IMR-90 (cell line): ENCODE measurements around the gene DLGAP4. TPM values are rescaled to one million over a fixed set of nuclear protein-coding genes. Genes with fewer than 3 reads are reported as not detected.

Source experiments
- ATAC-seq: fragments of 200-7000 bp; cut with Tn5 transposase; 2 replicates; pipeline ENCODE4 v1.9.1; 2020; ENCODE audit warnings: low read depth, mild to moderate bottlenecking, moderate library complexity
- BruUV-seq: library from RNA; stranded (reverse); fragments of 400-500 nt; replicated peaks from 2 replicates; lab custom pipeline; 2021; lab: Mats Ljungman, UMichigan
- CTCF ChIA-PET: fragments of 300-600 bp; formaldehyde crosslinking; extraction: SDS; loops from one replicate; lab custom pipeline; 2021; ENCODE audit warnings: antibody characterized with exemption; lab: Yijun Ruan, JAX
- POLR2A ChIA-PET: fragments of 300-600 bp; sonication (Branson Sonifier 250); formaldehyde crosslinking; loops from one replicate; lab custom pipeline; 2022; ENCODE audit warnings: antibody characterized with exemption; ENCODE audit not compliant: unreplicated experiment; lab: Charles Lee
- DNase-seq: peaks from one replicate; pipeline ENCODE4 v3.0.0; 2013
- H2AFZ ChIP-seq: replicated peaks from 2 replicates; pipeline ENCODE3; 2013; ENCODE audit warnings: low read length, mild to moderate bottlenecking; ENCODE audit not compliant: poor library complexity
- H2AK5ac ChIP-seq: 2 replicates; pipeline ENCODE4 v1.6.1; 2013; ENCODE audit warnings: low read depth, low read length, inconsistent platforms
- H2AK9ac ChIP-seq: replicated peaks from 2 replicates; pipeline ENCODE3; 2013; ENCODE audit warnings: mild to moderate bottlenecking, low read depth, low read length, moderate library complexity; ENCODE audit not compliant: poor library complexity
- H2BK120ac ChIP-seq: 2 replicates; pipeline ENCODE4 v1.6.1; 2013; ENCODE audit warnings: low read depth, low read length, inconsistent platforms
- H2BK15ac ChIP-seq: 3 replicates; pipeline ENCODE4 v1.6.1; 2013; ENCODE audit warnings: low read depth, low read length, inconsistent platforms
- H2BK20ac ChIP-seq: 2 replicates; pipeline ENCODE4 v1.6.1; 2013; ENCODE audit warnings: low read depth, mild to moderate bottlenecking, inconsistent platforms, low read length, moderate library complexity
- H2BK5ac ChIP-seq: 2 replicates; pipeline ENCODE4 v1.6.1; 2013; ENCODE audit warnings: mild to moderate bottlenecking, low read depth, low read length, inconsistent platforms; ENCODE audit not compliant: poor library complexity, severe bottlenecking
- H3K14ac ChIP-seq: replicated peaks from 2 replicates; pipeline ENCODE4 v1.6.1; 2013; ENCODE audit warnings: low read depth, low read length, inconsistent platforms
- H3K18ac ChIP-seq: 2 replicates; pipeline ENCODE4 v1.6.1; 2013; ENCODE audit warnings: low read depth, low read length, control low read depth
- H3K23ac ChIP-seq: 2 replicates; pipeline ENCODE4 v1.6.1; 2013; ENCODE audit warnings: low read depth, low read length, inconsistent platforms
- H3K27ac ChIP-seq: 2 replicates; pipeline ENCODE4 v1.5.1; 2013; ENCODE audit warnings: mild to moderate bottlenecking, control low read depth, low read length; ENCODE audit not compliant: insufficient read depth
- H3K27me3 ChIP-seq: 2 replicates; pipeline ENCODE4 v1.6.1; 2013; ENCODE audit warnings: low read length; ENCODE audit not compliant: control insufficient read depth, insufficient read depth
- H3K36me3 ChIP-seq: 2 replicates; pipeline ENCODE4 v1.6.1; 2013; ENCODE audit warnings: low read length, mixed read lengths; ENCODE audit not compliant: control insufficient read depth, insufficient read depth
- H3K4ac ChIP-seq: 2 replicates; pipeline ENCODE4 v1.6.1; 2013; ENCODE audit warnings: low read depth, low read length, inconsistent platforms
- H3K4me1 ChIP-seq: 2 replicates; pipeline ENCODE4 v1.6.1; 2013; ENCODE audit warnings: low read length, mixed read lengths; ENCODE audit not compliant: control insufficient read depth, insufficient read depth
- H3K4me2 ChIP-seq: 2 replicates; pipeline ENCODE4 v1.6.1; 2013; ENCODE audit warnings: low read depth, mild to moderate bottlenecking, control low read depth, low read length, moderate library complexity
- H3K4me3 ChIP-seq: 2 replicates; pipeline ENCODE4 v1.5.1; 2013; ENCODE audit warnings: low read depth, mild to moderate bottlenecking, control low read depth, low read length, moderate library complexity; ENCODE audit not compliant: insufficient read depth
- H3K56ac ChIP-seq: 2 replicates; pipeline ENCODE4 v1.6.1; 2013; ENCODE audit warnings: low read length, inconsistent platforms; ENCODE audit not compliant: insufficient read depth; ENCODE audit errors: extremely low read depth
- H3K79me1 ChIP-seq, 2 experiments: 2 replicates each; pipeline ENCODE4 v1.6.1; 2013; ENCODE audit warnings: low read length in 2 of 2, inconsistent platforms in 1 of 2, low read depth in 1 of 2
- H3K9ac ChIP-seq: 2 replicates; pipeline ENCODE4 v1.6.1; 2013; ENCODE audit warnings: low read depth, low read length, control low read depth
- H3K9me1 ChIP-seq: 2 replicates; pipeline ENCODE4 v1.6.1; 2013; ENCODE audit warnings: low read length, inconsistent platforms; ENCODE audit not compliant: insufficient read depth
- H3K9me3 ChIP-seq: 2 replicates; pipeline ENCODE4 v1.6.1; 2013; ENCODE audit warnings: low read length; ENCODE audit not compliant: control insufficient read depth, insufficient read depth
- H4K20me1 ChIP-seq: 2 replicates; pipeline ENCODE4 v1.6.1; 2013; ENCODE audit warnings: low read length, inconsistent platforms; ENCODE audit not compliant: insufficient read depth
- H4K5ac ChIP-seq: 2 replicates; pipeline ENCODE4 v1.6.1; 2013; ENCODE audit warnings: mild to moderate bottlenecking, low read depth, low read length, control low read depth
- H4K8ac ChIP-seq, 2 experiments: 2 replicates each; pipeline ENCODE4 v1.6.1; 2013; ENCODE audit warnings: low read depth in 2 of 2, low read length in 2 of 2, control low read depth in 1 of 2, inconsistent platforms in 1 of 2
- H4K91ac ChIP-seq: 2 replicates; pipeline ENCODE4 v1.6.1; 2013; ENCODE audit warnings: low read depth, low read length, inconsistent platforms; ENCODE audit not compliant: insufficient read depth
- BHLHE40 ChIP-seq: fragments of 150-350 bp; IDR thresholded peaks from 2 replicates; pipeline ENCODE4 v1.6.1; 2016; ENCODE audit warnings: mild to moderate bottlenecking, low read depth, low read length
- CEBPB ChIP-seq: IDR thresholded peaks from 2 replicates; pipeline ENCODE4 v1.6.1; 2012; ENCODE audit warnings: low read depth, low read length, improper control_type of control experiment
- CHD1 ChIP-seq: IDR thresholded peaks from 2 replicates; pipeline ENCODE4 v1.6.1; 2012; ENCODE audit warnings: low read depth, low read length, improper control_type of control experiment
- FOS ChIP-seq: fragments of 150-350 bp; IDR thresholded peaks from 2 replicates; pipeline ENCODE4 v1.6.1; 2016; ENCODE audit warnings: low read depth, low read length
- MAFK ChIP-seq: IDR thresholded peaks from 2 replicates; pipeline ENCODE4 v1.6.1; 2012; ENCODE audit warnings: low read depth, low read length, improper control_type of control experiment
- MAZ ChIP-seq: IDR thresholded peaks from 2 replicates; pipeline ENCODE4 v1.6.1; 2012; ENCODE audit warnings: low read depth, mild to moderate bottlenecking, low read length, improper control_type of control experiment, moderate library complexity, borderline replicate concordance
- MXI1 ChIP-seq: IDR thresholded peaks from 2 replicates; pipeline ENCODE4 v1.6.1; 2012; ENCODE audit warnings: low read depth, mild to moderate bottlenecking, low read length, moderate library complexity, borderline replicate concordance
- NFE2L2 ChIP-seq: fragments of 150-350 bp; IDR thresholded peaks from 2 replicates; pipeline ENCODE4 v1.6.1; 2016; ENCODE audit warnings: low read depth, mild to moderate bottlenecking, low read length
- POLR2A ChIP-seq: IDR thresholded peaks from 2 replicates; pipeline ENCODE4 v1.6.1; 2012; ENCODE audit warnings: mild to moderate bottlenecking, low read depth, low read length
- RAD21 ChIP-seq: IDR thresholded peaks from 2 replicates; pipeline ENCODE4 v1.6.1; 2012; ENCODE audit warnings: low read length, improper control_type of control experiment
- RCOR1 ChIP-seq: IDR thresholded peaks from 2 replicates; pipeline ENCODE4 v1.6.1; 2012; ENCODE audit warnings: mild to moderate bottlenecking, low read length, improper control_type of control experiment; ENCODE audit not compliant: insufficient replicate concordance
- RFX5 ChIP-seq: IDR thresholded peaks from 2 replicates; pipeline ENCODE4 v1.8.0; 2012; ENCODE audit warnings: low read depth, mild to moderate bottlenecking, low read length, moderate library complexity
- SMC3 ChIP-seq: fragments of 150-350 bp; IDR thresholded peaks from 2 replicates; pipeline ENCODE4 v1.6.1; 2016; ENCODE audit warnings: low read depth, mild to moderate bottlenecking, antibody characterized with exemption, low read length, moderate library complexity
- WGBS, 2 experiments: methylation state at CpG; one replicate each; pipeline versions ENCODE4 v1.1.5 to v1.1.7; 2013; ENCODE audit warnings: missing lambda C conversion rate in 2 of 2; ENCODE audit not compliant: insufficient read length in 1 of 2; ENCODE audit errors: extremely low coverage in 2 of 2; 5-methylcytosine and 5-hydroxymethylcytosine counted together
- dilution Hi-C: fragments of 300-500 bp; cut with HindIII; formaldehyde crosslinking; loops from one replicate; pipeline ENCODE4 v1.14.3; 2018; ENCODE audit warnings: low sequenced_read_pairs; ENCODE audit not compliant: unreplicated experiment
- in situ Hi-C: fragments of 300-500 bp; cut with MboI; formaldehyde crosslinking; loops from 3 replicates; pipeline ENCODE4 v1.14.3; 2019; ENCODE audit warnings: low sequenced_read_pairs, inconsistent platforms, mixed read lengths
- intact Hi-C: fragments of 100-400 bp; cut with micrococcal nuclease; formaldehyde crosslinking; loops from 2 replicates; pipeline ENCODE4 v1.10.0; 2022
- polyA plus RNA-seq, 3 experiments: library from polyadenylated mRNA; depleted of rRNA; stranded (reverse); fragments of >200 nt; gene quantifications; 2 replicates each; pipeline ENCODE4 v1.2.3, GENCODE V29; 2012; ENCODE audit warnings: low replicate concordance in 1 of 3
- total RNA-seq: library from RNA; depleted of rRNA; stranded (reverse); fragments of >200 nt; gene quantifications from 2 replicates; pipeline ENCODE4 v1.2.3, GENCODE V29; 2012
- TF ChIP-seq, protein P1 (sequence below): fragments of 150-350 bp; IDR thresholded peaks from 2 replicates; pipeline ENCODE4 v1.6.1; 2017; ENCODE audit warnings: mild to moderate bottlenecking, antibody characterized with exemption, low read length, low read depth
- TF ChIP-seq, protein P2 (sequence below): conservative IDR thresholded peaks from 2 replicates; pipeline ENCODE4 v1.5.1; 2012; ENCODE audit warnings: mild to moderate bottlenecking, low read depth, low read length, improper control_type of control experiment
- TF ChIP-seq, protein P3 (sequence below): fragments of 150-350 bp; IDR thresholded peaks from 2 replicates; pipeline ENCODE4 v1.6.1; 2016; ENCODE audit warnings: low read depth, mild to moderate bottlenecking, low read length, moderate library complexity, borderline replicate concordance

DLGAP4 gene
- total and polyA plus RNA-seq, 2 of the 4 experiments (the other 2 are of a cell fraction), result 32.3 to 73.2 TPM

DNA sequence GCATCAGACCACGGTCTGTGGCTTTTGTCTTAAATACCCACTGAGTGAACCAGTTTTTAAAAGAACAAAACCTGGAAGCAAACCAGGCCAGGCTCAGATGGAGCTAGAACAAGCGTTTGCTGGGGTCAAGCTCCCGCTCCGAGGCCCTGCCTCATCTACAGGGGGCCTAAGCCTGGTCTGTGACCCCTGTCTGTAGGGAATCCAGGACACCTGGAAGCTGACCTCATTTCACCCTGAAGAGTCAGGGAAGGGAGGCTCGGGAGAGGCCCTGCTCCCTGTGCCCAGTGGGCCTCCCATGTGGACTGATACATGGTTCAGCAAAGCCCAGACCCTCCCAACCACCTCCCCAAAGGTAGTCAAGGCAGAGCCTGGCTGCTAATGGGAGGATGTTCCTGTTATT, 26.8 kb upstream of the DLGAP4 start:
- H3K4me2 ChIP-seq, result no peak overlapping the region
- H3K4ac ChIP-seq, result no peak overlapping the region
- no peak overlapping the region for H2AK5ac ChIP-seq
- peak overlapping the region; percentile 49 for H2AFZ ChIP-seq
- no peak overlapping the region for H3K18ac ChIP-seq
- H2BK15ac ChIP-seq, result no peak overlapping the region
- H3K9ac ChIP-seq, result no peak overlapping the region
- H3K79me1 ChIP-seq, result no peaks in the 10 kb centered on the region
- ChIA-PET POLR2A (no interaction called here), CTCF (no interaction called here)
- intact Hi-C loops (no loop called here), dilution Hi-C loops (no loop called here), in situ Hi-C loops (no loop called here)
- no peak overlapping the region for H4K5ac ChIP-seq
- H2BK120ac ChIP-seq, result no peak overlapping the region
- no peak for ATAC-seq
- no peak overlapping the region for H3K14ac ChIP-seq
- no peak overlapping the region for H4K91ac ChIP-seq
- no peak overlapping the region for H2BK20ac ChIP-seq
- H4K20me1 ChIP-seq, result no peaks in the 10 kb centered on the region
- no peak for TF ChIP-seq RAD21
- no peak for TF ChIP-seq NFE2L2
- TF ChIP-seq POLR2A, result no peak
- TF ChIP-seq SMC3, result no peak
- no peak for TF ChIP-seq MXI1
- no peak for TF ChIP-seq RCOR1
- no peak for TF ChIP-seq MAFK
- TF ChIP-seq MAZ, result no peak
- TF ChIP-seq, protein P1, sequence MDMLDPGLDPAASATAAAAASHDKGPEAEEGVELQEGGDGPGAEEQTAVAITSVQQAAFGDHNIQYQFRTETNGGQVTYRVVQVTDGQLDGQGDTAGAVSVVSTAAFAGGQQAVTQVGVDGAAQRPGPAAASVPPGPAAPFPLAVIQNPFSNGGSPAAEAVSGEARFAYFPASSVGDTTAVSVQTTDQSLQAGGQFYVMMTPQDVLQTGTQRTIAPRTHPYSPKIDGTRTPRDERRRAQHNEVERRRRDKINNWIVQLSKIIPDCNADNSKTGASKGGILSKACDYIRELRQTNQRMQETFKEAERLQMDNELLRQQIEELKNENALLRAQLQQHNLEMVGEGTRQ, result no peak
- no peak for TF ChIP-seq BHLHE40
- no peak for TF ChIP-seq CHD1
- TF ChIP-seq CEBPB, result no peak
- no peak for TF ChIP-seq RFX5
- TF ChIP-seq, protein P2, sequence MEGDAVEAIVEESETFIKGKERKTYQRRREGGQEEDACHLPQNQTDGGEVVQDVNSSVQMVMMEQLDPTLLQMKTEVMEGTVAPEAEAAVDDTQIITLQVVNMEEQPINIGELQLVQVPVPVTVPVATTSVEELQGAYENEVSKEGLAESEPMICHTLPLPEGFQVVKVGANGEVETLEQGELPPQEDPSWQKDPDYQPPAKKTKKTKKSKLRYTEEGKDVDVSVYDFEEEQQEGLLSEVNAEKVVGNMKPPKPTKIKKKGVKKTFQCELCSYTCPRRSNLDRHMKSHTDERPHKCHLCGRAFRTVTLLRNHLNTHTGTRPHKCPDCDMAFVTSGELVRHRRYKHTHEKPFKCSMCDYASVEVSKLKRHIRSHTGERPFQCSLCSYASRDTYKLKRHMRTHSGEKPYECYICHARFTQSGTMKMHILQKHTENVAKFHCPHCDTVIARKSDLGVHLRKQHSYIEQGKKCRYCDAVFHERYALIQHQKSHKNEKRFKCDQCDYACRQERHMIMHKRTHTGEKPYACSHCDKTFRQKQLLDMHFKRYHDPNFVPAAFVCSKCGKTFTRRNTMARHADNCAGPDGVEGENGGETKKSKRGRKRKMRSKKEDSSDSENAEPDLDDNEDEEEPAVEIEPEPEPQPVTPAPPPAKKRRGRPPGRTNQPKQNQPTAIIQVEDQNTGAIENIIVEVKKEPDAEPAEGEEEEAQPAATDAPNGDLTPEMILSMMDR, result no peak
- no peak for TF ChIP-seq FOS
- TF ChIP-seq, protein P3, sequence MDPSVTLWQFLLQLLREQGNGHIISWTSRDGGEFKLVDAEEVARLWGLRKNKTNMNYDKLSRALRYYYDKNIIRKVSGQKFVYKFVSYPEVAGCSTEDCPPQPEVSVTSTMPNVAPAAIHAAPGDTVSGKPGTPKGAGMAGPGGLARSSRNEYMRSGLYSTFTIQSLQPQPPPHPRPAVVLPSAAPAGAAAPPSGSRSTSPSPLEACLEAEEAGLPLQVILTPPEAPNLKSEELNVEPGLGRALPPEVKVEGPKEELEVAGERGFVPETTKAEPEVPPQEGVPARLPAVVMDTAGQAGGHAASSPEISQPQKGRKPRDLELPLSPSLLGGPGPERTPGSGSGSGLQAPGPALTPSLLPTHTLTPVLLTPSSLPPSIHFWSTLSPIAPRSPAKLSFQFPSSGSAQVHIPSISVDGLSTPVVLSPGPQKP, result no peak
- H3K4me1 ChIP-seq, result no peaks in the 10 kb centered on the region
- WGBS, 2 experiments, result 67% methylated on average over 1 of the region's 5 CpGs; no CpG with 5 or more reads in 1 of the 2 experiments
- H3K27me3 ChIP-seq, result peaks cover 52% of the 10 kb centered on the region
- H3K9me3 ChIP-seq, result no peaks in the 10 kb centered on the region
- H3K36me3 ChIP-seq, result no peaks in the 10 kb centered on the region
- no TSS peak for BruUV-seq
- DNase-seq, result no peak
- no peak overlapping the region for H3K56ac ChIP-seq
- H2BK5ac ChIP-seq, result no peak overlapping the region
- H2AK9ac ChIP-seq, result no peak overlapping the region
- no peak overlapping the region for H3K23ac ChIP-seq
- H3K4me3 ChIP-seq, result no peak overlapping the region
- H3K27ac ChIP-seq, result no peak overlapping the region
- no peaks in the 10 kb centered on the region for H3K9me1 ChIP-seq
- H4K8ac ChIP-seq, result no peak overlapping the region
